Vagina (tissue), 2 donors: ENCODE results near the gene VPS18. TPM values are rescaled to one million over a fixed set of nuclear protein-coding genes. Genes with fewer than 3 reads are reported as not detected.
A peak's percentile ranks its signal among the peaks of the same experiment; 100 is the strongest.

ENCODE experiments used
- DNase-seq, 2 donors: peaks; one replicate each; pipeline ENCODE4 v3.0.0-alpha.2; 2017; ENCODE audit errors: extremely low spot score in 2 of 2
- H3K27ac ChIP-seq: fragments of 200-600 bp; sonication (generic); one replicate; pipeline ENCODE4 v1.5.1; 2019
- H3K27me3 ChIP-seq: fragments of 200-600 bp; sonication (generic); one replicate; pipeline ENCODE4 v1.5.1; 2019
- H3K36me3 ChIP-seq, 2 donors: fragments of 200-600 bp; sonication (generic); one replicate each; pipeline ENCODE4 v1.5.1; 2017 to 2019
- H3K4me1 ChIP-seq: fragments of 200-600 bp; sonication (generic); one replicate; pipeline ENCODE4 v1.5.1; 2019
- H3K4me3 ChIP-seq, 2 donors: fragments of 200-600 bp; sonication (generic); 1 replicate in 1 of 2; 2 replicates in 1 of 2; pipeline ENCODE4 v1.5.1; 2016 to 2019
- H3K9me3 ChIP-seq: fragments of 200-600 bp; sonication (generic); one replicate; pipeline ENCODE4 v1.5.1; 2019
- CTCF ChIP-seq, 3 experiments: fragments of 450-650 bp in 2 of 3; fragments of 200-600 bp in 1 of 3; sonication (generic) in 1 of 3; IDR thresholded peaks; one replicate each; pipeline ENCODE4 v1.5.1; 2017 to 2019; ENCODE audit warnings: antibody characterized with exemption in 3 of 3, mild to moderate bottlenecking in 2 of 3, moderate library complexity in 2 of 3
- POLR2A ChIP-seq, 2 donors: fragments of 450-650 bp; IDR thresholded peaks; one replicate each; pipeline ENCODE4 v1.6.1; 2017; ENCODE audit warnings: antibody characterized with exemption in 2 of 2, mild to moderate bottlenecking in 2 of 2, moderate library complexity in 2 of 2
- POLR2AphosphoS5 ChIP-seq, 2 donors: sonication (generic); formaldehyde crosslinking; IDR thresholded peaks; one replicate each; pipeline ENCODE4 v1.9.0; 2017; ENCODE audit warnings: antibody characterized with exemption in 2 of 2, mild to moderate bottlenecking in 2 of 2, low read depth in 1 of 2; ENCODE audit not compliant: insufficient read depth in 1 of 2
- intact Hi-C: fragments of 100-400 bp; cut with DNase I; formaldehyde crosslinking; loops from one replicate; pipeline ENCODE4 v1.15.1; 2023
- total RNA-seq: library from RNA; depleted of rRNA; stranded (reverse); fragments of >200 nt; gene quantifications from one replicate; pipeline ENCODE4 v1.2.3, GENCODE V29; 2016

The VPS18 gene
- total RNA-seq, 1 donor from 2014 or later, result 21.4 TPM

DNA sequence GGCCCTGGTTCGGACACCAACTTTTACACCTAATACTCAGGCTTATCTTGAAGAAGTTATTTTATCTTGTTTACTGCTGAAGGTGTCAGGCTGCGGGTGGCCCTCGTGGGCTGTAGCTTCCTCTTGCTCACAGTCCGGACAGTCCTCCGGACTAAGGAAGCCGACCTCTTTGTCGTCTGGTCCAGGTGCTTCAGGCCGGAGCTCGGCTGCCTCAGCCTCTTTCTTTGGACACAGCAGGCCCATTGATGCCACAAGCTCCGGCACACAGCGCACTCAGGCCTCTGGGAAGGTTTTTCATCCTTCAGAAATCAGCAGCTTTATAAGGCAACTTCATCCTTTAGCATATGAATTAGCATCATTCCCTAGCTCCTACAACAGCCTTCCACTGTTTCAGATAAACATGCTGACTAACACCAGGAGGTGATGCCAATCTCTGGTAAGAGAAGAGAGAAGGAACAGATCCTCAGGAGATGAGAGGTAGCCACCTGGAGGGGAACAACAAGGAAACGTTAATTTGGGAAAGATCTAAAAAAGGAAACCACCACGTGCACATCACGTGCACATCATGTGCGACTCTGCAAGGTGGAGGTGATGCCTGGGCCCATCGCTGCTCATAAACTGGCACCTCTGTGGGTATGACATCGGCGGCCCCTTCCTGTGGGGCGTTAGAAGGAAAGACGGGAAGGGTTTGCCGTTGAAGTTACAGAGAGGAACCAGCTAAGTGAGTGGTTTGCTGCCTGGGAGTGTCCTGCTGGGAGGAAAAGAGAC, 54.6 kb downstream of the VPS18 start:
- no peak for DNase-seq
- no peaks in the 10 kb centered on the region for H3K36me3 ChIP-seq
- no peak overlapping the region for H3K4me3 ChIP-seq
- no peaks in the 10 kb centered on the region for H3K27me3 ChIP-seq
- intact Hi-C loops, result loop anchor here (10.0 kb wide), 1 partner anchor 66 kb away; no protein-coding TSS in a partner anchor
- H3K27ac ChIP-seq, result no peak overlapping the region
- peaks cover 16% of the 10 kb centered on the region for H3K4me1 ChIP-seq
- no peak for TF ChIP-seq POLR2A (IDR thresholded peaks at IDR 0.05)
- TF ChIP-seq POLR2AphosphoS5 (IDR thresholded peaks at IDR 0.05; ENCODE audit: insufficient read depth in 1 of 2, low read depth in 1 of 2), result no peak
- TF ChIP-seq CTCF (IDR thresholded peaks at IDR 0.05), result no peak
- no peaks in the 10 kb centered on the region for H3K9me3 ChIP-seq

GRCh38 chr15:40949756-40950207, 55.5 kb downstream of the VPS18 start:
- H3K36me3 ChIP-seq, result no peaks in the 10 kb centered on the region
- DNase-seq, result no peak
- no peaks in the 10 kb centered on the region for H3K27me3 ChIP-seq
- no peak overlapping the region for H3K4me3 ChIP-seq
- intact Hi-C loops, result loop anchor here (10.0 kb wide), 1 partner anchor 65 kb away; no protein-coding TSS in a partner anchor
- H3K9me3 ChIP-seq, result no peaks in the 10 kb centered on the region
- no peak overlapping the region for H3K27ac ChIP-seq
- no peak for TF ChIP-seq POLR2A (IDR thresholded peaks at IDR 0.05)
- H3K4me1 ChIP-seq, result peaks cover 20% of the 10 kb centered on the region

GRCh38 chr15:40951764-40952163, 57.5 kb downstream of the VPS18 start:
- H3K27me3 ChIP-seq, result no peaks in the 10 kb centered on the region
- TF ChIP-seq CTCF (IDR thresholded peaks at IDR 0.05), result no peak
- TF ChIP-seq POLR2A (IDR thresholded peaks at IDR 0.05), result no peak
- no peak for TF ChIP-seq POLR2AphosphoS5 (IDR thresholded peaks at IDR 0.05; ENCODE audit: insufficient read depth in 1 of 2, low read depth in 1 of 2)
- no peak overlapping the region for H3K4me3 ChIP-seq
- intact Hi-C loops, result no loop called here
- no peak overlapping the region for H3K27ac ChIP-seq
- no peaks in the 10 kb centered on the region for H3K9me3 ChIP-seq
- H3K36me3 ChIP-seq, result no peaks in the 10 kb centered on the region
- no peak for DNase-seq
- peaks cover 20% of the 10 kb centered on the region for H3K4me1 ChIP-seq

DNA sequence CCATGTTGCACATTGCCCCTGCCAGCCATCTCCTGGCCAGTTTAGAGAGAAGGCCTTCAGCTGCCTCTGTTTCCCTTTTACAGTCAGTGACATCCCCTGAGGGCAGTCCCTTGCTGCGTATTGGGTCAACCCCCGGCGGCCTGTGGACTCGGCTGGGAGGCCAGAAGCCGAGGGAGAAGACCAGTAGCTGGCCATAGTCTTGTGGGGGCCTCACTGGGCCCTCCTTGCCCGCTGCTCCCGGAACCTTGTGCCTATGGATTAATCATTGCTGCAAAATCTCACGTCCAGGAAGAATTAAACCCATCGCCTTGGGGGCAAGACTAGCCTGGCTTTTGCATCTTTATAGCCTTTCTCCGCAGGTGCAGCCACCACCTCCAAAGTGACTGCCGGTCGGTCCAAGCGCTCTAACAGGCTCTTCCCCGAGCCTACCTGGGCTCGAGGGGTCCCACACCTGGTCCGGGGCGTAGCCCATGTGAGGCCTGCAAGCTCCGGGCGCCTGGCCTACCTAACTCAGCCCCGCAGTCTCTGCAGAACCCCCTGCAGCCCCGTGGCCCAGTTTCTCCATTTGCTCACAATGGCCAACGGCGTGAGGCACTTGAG, 58.2 kb downstream of the VPS18 start:
- H3K36me3 ChIP-seq, result no peaks in the 10 kb centered on the region
- intact Hi-C loops, result no loop called here
- H3K27me3 ChIP-seq, result no peaks in the 10 kb centered on the region
- peak overlapping the region; percentile 65 to 67 for H3K4me3 ChIP-seq
- TF ChIP-seq CTCF (IDR thresholded peaks at IDR 0.05), result no peak
- TF ChIP-seq POLR2A (IDR thresholded peaks at IDR 0.05), result no peak
- TF ChIP-seq POLR2AphosphoS5 (IDR thresholded peaks at IDR 0.05; ENCODE audit: insufficient read depth in 1 of 2, low read depth in 1 of 2), result no peak
- DNase-seq, result no peak
- no peaks in the 10 kb centered on the region for H3K9me3 ChIP-seq
- H3K4me1 ChIP-seq, result peaks cover 20% of the 10 kb centered on the region
- peak overlapping the region; percentile 58 for H3K27ac ChIP-seq

- H3K27ac ChIP-seq, result peak within 1 kb of the TSS; percentile 58
Observed at GRCh38 chr15:40952901-40953712, 58.9 kb downstream of the VPS18 start, which contains the start of gene CHAC1. CHAC1 (plus strand) TSS chr15:40953471; CDS start chr15:40953584, 113 bp downstream.

More at GRCh38 chr15:40952901-40953712, 58.9 kb downstream of the VPS18 start, which contains the start of gene CHAC1:
- Histone ChIP-seq H3K9me3 (no peaks in the 10 kb centered on the region), H3K4me3 (peak within 1 kb of the TSS; percentile 65 to 67), H3K4me1 (peaks cover 20% of the 10 kb centered on the region), H3K27me3 (no peaks in the 10 kb centered on the region), H3K36me3 (no peaks in the 10 kb centered on the region)
- no peak for TF ChIP-seq CTCF (IDR thresholded peaks at IDR 0.05)
- TF ChIP-seq POLR2A (IDR thresholded peaks at IDR 0.05), result peak in 1 of 2 donors; percentile 15
- peak; percentile 36 to 60 for TF ChIP-seq POLR2AphosphoS5 (IDR thresholded peaks at IDR 0.05; ENCODE audit: insufficient read depth in 1 of 2, low read depth in 1 of 2)
- DNase-seq, result no peak
- intact Hi-C loops, result no loop called here
